SK-MEL-5 (cell line): ENCODE results near the gene ATXN10. TPM values are rescaled to one million over a fixed set of nuclear protein-coding genes. Genes with fewer than 3 reads are reported as not detected.
"Not testable (repeated sequence)": the region's sequence is repeated elsewhere in the genome, so short reads cannot be mapped to it uniquely, and the experiment has no call there.

Experiments
- DNase-seq: peaks from one replicate; pipeline ENCODE4 v3.0.0-alpha.2; 2016; ENCODE audit warnings: low read depth, low spot score
- in situ Hi-C: cut with HindIII; loops from 2 replicates; pipeline ENCODE4 v1.10.0; 2016; ENCODE audit warnings: low sequenced_read_pairs, high pct_unique_total_duplicates, low pct_unique_long_range_greater_than_20kb
- polyA plus RNA-seq, 2 experiments: library from polyadenylated mRNA; depleted of rRNA; stranded (reverse); fragments of >200 nt; gene quantifications; 2 replicates each; pipeline ENCODE4 v1.2.3, GENCODE V29; 2015
- total RNA-seq: library from RNA; depleted of rRNA; stranded (reverse); fragments of >200 nt; shearing (Covaris generic); gene quantifications from 2 replicates; pipeline ENCODE4 v1.2.3, GENCODE V29; 2014; rRNA removed

The ATXN10 gene, protein sequence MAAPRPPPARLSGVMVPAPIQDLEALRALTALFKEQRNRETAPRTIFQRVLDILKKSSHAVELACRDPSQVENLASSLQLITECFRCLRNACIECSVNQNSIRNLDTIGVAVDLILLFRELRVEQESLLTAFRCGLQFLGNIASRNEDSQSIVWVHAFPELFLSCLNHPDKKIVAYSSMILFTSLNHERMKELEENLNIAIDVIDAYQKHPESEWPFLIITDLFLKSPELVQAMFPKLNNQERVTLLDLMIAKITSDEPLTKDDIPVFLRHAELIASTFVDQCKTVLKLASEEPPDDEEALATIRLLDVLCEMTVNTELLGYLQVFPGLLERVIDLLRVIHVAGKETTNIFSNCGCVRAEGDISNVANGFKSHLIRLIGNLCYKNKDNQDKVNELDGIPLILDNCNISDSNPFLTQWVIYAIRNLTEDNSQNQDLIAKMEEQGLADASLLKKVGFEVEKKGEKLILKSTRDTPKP
- 52.7 and 73.7 TPM in 2 replicates for total RNA-seq
- polyA plus RNA-seq (2015; cell fraction: cytosol; rRNA removed): 114 and 118 TPM in 2 replicates
- polyA plus RNA-seq (2015; cell fraction: nucleus; rRNA removed): 51.7 and 61.8 TPM in 2 replicates

DNA sequence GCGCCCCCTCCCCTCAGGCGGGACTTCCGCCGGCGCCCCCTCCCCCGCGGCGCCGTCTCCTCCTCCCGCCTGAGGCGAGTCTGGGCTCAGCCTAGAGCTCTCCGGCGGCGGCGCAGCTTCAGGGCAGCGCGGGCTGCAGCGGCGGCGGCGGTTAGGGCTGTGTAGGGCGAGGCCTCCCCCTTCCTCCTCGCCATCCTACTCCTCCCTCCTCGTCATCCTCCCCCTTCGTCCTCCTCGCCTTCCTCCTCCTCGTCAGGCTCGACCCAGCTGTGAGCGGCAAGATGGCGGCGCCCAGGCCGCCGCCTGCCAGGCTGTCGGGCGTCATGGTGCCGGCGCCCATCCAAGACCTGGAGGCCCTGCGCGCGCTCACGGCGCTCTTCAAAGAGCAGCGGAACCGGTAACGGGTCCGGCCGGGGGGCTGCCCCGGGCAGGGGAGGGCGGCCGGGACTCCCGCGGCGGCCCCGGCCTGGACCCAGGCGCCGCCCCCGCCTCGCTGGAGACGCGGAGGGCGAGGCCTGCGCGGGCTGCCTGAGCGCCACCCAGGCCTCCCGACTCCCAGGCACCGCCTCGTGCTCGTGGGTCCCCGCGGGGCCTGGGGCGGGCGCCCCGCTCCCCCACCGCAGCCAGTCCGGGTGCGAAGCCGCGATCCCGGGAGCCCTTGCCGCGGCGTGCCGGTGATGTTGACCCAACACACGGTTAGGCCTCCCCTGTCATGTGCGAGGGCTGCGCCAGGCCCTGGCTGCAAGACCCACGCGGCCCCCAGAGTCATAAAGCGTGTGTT is at the start of gene ATXN10:
Gene ATXN10 (plus strand): TSS at position 52 of the 781 bp plus-strand sequence. CDS start 230 bp downstream, at position 282.
- in situ Hi-C loops: no loop called here
- peak; percentile 65 for DNase-seq

DNA sequence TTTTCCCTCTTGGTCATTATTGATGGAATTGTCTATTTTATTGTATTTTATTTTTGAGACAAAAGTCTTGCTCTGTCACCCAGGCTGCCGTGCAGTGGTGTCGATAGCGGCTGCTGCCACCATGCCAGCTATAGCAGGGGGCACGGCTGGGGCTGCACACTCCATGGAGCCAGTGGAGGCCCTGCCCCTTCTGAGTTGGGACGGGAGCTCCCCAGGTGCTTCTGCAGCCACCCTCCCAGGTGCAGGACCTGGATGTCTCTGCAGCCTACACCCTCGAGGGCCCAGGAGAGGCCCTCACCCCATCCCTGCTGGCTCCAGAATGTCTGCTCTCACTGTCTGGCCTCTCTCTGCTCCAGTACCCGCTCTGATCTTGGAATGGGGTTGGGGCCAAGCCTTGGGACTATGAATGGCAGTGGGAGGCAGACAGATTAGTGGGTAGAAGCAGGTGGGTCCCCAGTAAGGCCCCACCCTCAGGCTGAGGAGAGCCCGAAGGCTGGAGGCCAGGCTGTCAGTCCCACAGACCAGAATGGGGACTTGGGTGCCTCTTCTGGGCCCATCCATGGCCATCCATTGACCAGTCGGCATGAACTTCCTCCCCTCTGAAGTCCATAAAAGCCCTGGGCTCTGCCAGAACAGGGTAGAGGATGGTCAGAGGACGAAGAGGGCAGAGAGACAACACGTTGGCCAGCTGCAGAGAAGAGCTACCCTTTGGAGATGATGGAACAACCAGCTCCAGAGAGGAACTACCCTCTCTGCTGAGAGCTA is 49.6 kb upstream of the ATXN10 start:
- no peak for DNase-seq

DNA sequence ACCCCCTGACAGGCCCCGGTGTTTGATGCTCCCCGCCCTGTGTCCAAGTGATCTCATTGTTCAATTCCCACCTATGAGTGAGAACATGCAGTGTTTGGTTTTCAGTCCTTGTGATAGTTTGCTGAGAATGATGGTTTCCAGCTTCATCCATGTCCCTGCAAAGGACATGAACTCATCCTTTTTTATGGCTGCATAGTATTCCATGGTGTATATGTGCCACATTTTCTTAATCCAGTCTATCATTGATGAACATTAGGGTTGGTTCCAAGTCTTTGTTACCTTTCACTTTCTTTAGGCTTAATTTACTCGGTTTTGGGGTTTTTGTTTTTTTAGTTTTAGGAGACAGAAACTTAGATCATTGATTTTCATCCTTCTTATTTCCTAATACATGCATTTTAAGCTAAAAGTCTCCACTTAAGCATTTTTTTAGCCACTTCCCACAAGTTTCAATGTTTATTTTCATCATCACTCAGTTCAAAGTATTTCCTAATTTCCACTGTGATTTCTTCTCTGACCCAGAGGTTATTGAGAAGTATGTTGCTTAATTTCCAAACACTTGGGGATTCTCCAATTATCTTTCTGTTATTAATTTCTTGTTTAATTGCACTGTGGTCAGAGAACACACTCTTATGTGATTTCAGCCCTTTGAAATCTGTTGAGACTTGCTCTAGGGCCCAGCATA is 48.0 kb upstream of the ATXN10 start:
- DNase-seq, in situ Hi-C loops: not testable (repeated sequence)

More for the DNA sequence above, 49.6 kb upstream of the ATXN10 start:
- in situ Hi-C loops: no loop called here

DNA sequence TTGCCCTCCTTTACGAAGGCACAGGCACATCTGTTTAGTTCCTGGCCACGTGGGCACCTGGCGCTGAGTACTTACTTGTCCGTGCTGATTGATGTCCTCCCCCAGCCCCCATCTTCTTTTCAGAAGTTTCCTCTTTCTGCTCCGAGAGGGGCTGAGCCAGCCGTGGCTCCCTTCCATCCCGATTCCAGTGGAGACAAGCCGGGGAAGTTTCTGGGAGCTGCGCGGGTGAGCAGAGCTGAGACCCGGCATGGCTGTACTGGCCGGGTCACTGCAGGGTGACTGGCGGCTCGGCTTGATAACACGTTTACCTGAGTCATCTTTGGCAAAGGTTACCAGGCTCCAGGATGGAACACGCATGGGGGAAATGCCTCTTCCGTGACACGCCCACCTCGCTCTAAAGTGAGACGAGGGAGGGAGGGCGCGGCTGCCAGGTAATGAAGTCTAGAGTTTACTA is 45.4 kb upstream of the ATXN10 start:
- in situ Hi-C loops: no loop called here
- DNase-seq: no peak

DNA sequence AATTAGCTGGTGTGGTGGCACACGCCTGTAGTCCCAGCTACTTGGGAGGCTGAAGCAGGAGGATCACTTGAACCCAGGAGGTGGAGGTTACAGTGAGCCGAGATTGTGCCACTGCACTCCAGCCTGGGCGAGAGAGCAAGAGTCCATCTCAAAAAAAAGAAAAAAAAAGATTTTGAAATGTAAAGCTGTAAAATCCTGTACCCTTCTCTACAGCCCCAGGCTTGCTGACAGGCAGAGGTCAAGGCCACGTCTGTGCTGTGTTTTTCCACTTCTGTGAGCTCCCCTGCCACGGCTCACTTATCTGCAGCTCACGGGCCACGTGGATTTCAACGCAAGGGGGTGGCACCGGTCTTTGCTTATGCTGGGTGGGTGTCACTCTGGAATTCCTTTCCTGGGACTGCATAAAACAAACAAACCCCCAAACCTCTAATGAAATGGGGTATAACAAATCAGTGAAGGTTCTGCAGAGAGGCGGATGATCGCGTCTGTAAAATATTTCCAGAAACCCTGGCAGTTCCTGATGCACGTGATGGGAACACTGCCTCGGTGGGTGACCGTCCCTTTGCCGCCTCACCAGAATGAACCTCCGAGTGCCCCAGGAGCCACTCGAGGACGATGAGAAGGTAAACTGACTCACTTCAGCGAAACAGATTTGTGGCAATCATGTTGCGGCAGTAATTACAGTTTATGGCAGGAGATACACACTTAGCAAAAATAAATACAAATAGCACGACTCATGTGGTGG is 44.0 kb upstream of the ATXN10 start:
- DNase-seq: no peak
- in situ Hi-C loops: no loop called here

DNA sequence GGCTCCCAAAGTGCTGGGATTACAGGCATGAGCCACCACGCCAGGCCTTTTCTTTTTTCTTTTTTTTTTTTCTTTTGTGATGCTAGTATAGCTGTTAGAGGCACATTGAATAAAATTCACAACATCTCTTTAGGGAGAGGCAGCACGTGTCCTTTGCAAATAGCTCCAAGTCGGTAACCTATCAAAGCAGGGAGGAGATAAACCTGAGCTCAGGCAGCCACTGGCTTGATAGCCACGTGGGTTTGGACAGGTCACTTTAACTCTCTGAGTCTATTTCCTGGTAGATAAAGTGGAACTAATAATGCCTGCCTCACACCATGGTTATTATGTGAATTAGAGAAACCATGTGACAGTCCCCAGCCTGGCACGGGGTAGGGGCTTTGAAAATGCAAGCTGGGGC is 43.1 kb upstream of the ATXN10 start:
- DNase-seq: no peak
- in situ Hi-C loops: no loop called here

DNA sequence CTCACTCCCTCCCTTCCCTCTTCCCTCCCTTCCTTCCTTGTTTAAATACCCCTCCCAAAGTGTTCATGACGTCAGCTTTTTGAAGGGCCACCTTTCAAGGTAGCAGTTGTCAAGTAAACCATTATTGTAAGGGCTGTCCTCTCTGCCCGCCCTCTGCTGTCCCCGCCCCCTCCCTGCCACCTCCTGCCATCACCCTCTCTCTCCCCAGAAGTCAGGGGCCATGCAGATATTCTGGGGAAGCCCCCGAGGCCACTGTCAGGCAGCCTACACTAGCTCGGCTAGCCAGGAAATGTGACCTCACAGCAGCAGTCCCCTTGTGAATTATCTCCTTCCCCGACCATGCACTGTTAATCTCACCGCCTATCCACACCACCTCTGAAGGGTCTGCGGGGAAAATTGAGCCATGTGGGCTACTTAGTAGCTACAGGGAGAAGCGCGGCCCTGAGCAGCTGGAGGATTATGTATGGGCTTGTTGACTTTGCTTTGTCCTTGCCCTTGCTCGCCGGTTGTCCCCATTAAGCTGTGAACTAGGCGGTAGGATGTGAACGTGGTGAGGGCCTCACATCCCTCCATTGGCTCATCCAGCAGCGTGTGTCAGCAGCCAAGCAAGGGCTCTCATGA is 42.1 kb upstream of the ATXN10 start:
- in situ Hi-C loops: no loop called here
- DNase-seq: no peak

DNA sequence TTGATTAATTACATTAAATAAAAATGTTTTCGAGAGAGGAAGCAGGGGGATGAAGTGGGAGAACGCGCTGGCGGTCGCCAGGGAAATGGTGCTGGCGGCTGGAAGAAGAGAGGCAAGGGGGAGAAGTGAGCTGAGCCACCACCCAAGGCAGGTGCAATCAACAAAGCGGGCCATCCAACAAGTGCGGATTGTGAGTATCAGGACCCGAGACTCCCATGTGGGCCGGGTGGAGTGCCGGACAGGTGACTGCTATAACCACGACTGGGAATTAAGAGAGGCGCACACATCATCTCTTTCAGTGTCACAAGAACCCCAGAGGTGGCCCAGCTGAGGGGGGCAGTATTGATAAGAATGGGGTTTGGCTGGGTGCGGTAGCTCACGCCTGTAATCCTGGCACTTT is 41.2 kb upstream of the ATXN10 start:
- in situ Hi-C loops: no loop called here
- no peak for DNase-seq

DNA sequence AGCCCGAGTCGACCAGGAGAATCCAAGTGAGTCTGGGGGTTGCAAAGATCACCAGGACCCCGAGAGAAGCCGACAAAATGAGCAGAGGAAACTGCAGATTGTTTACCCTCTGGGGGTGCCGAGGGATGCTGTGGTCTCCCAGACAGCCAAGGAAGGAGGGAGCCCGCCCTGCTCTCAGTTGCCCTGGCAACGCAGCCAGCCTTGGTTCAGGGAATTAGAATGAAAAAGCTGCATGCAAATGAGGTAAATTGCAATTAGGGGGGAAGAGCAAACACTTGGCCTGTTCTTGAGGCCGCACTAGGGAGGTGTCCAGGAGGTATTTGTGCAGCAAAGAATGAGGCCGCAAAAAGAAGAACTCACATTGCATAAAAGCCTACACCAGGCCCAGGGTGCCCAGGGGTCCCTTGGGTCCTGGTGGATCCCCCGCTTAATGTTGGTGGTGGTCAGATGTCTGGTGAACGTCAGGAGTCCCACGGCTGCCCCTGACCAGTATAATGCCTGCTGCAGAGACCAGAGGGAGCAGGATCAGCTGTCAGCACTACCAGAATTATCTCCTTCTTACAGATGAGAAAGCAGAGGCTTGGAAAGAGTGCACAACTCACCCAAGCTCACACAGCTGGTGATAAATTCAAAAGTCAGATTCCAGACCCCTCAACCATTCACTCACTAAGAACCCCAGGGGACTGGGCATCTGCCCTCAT is 40.3 kb upstream of the ATXN10 start:
- DNase-seq: no peak
- in situ Hi-C loops: no loop called here

DNA sequence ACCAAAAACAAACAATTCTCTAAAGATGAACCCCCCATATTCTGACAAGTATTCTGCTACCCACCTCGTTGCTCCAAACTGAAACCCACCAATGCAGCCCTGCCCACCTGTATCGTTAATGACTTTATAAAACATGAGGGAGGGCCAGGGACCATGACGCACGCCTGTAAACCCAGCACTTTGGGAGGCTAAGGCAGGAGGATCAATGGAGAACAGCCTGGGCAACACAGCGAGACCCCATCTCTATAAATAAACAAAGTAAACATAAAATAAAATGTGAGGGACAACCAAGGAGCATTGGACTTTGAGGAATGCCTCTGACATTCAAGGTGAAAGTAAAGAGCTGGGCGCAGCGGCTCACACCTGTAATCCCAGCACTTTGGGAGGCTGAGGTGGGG is 39.8 kb upstream of the ATXN10 start:
- no peak for DNase-seq
- in situ Hi-C loops: no loop called here

DNA sequence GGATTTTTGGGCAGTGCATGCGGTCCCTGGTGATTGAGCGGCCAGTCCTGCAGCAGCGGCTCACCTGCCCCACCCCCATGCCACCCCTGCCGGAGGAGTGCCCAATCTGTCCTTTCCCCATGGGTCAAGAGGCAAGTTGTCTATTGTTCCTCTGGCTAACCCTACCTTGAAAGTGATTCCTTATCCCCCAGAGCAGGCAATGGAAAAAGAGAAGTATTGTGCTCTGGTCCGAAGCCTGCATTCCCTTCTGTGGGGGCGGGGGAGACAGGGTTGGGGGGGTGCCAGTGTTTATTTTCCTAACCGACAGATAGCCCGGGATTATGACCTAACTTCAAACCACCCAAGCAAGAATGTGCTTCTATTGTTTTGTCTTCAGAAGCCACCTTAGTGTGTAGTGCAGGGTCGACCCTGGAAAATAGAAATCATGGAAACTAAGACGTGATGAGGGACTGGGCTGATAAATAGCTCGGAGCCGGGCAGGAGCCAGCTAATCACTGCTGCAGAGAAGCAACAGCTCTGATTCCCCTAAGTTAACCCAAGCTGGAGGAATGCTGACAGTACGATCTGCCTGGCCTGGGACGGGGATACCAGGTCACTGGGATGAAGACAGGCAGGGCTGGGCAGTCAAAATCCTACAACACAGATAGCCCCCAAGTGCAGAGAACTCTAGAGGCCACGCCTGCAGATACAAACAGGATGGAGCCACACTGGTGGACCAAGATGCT is 38.7 kb upstream of the ATXN10 start:
- in situ Hi-C loops: no loop called here
- DNase-seq: no peak

DNA sequence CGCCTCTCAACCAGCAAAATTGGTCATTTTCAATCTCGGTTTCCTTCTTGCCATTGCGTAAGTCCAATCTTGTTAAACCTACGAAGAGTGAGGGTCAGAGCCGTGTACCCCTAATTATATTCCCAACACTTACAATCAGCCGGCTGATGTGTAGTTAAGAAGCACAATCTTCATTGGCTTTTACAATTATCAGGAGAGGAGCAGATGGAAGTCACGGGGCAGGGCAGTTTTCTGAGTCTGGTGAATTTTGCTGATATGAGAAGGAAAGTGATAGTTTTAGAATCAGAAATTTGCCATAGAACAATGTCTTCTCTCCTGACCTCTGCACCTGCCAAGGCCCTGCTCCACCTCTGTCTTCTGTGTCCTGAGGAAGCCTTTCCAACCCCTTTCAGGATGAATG is 35.0 kb upstream of the ATXN10 start:
- in situ Hi-C loops: no loop called here
- no peak for DNase-seq

DNA sequence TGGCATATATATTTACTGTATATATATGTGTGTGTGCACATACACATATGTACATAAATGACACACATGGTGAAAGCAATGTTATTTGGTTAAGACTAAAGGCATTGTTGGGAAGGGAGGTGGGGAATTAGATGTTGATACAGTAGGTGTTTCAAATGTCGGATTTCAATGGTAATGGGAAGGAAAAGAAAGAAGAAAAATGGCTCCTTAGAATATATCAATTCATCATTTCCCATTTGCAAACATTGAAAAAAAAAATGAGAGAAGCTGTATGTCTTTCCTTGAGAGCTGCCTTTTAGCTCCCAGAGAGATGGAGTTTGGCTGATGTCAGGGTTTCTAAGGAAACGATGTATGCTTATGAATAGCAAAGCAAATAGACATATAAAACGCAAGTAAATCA is 33.4 kb upstream of the ATXN10 start:
- in situ Hi-C loops: no loop called here
- no peak for DNase-seq

DNA sequence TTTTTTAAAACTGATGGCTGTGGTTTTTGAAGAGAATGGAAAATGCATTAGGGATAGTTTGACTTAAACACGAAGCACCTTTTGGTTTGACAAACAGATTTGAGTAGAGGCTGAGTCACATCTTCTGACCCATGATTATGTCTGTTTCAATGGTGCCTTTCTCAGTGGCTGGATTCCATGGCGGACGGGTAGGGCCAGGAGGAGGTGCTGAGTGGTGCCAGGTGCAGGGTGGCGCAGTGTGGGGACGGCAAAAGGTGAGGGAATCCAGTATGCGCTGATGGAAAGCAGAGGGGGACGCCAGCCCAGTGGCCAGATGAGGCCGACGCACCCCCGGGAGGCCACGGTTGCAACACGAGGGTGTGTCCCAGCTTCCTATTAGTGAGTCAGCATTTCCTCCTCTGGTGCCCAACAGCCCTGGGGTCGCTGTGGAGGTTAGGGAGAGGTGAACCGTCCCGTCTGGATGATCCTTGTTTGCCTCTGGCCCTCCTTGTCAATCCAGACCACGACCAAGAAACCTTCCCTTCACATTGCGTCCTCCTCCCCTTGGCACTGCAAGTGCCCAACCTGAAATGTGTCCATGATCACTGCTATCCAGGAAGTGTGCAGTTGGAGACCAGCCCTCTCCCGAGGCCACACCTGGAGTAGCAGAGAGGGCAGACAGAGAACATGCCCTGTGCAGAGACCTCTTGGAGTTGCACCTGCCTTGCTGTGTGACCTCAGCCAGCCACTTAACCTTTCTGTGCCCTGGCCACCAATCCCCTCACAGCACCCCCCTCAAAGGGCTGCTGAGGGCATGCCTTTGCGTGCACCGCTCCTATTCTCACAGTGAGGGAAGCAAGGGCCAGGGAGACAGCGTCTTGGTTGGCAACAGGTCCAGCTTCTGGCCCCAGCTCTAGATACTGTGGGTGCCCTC is 32.5 kb upstream of the ATXN10 start:
- in situ Hi-C loops: no loop called here
- no peak for DNase-seq
